Stimulated activated naive CD8-positive, alpha-beta T cell treated with anti-CD3 and anti-CD28 coated beads, Interleukin-15, amount 100 ng/mL, for 72 hours (primary cell): ENCODE results near the gene TBC1D25.

Experiments
- ATAC-seq: fragments of 150-1000 bp; cut with Tn5 transposase; 2 replicates; pipeline ENCODE4 v1.10.0; 2021; ENCODE audit warnings: mild to moderate bottlenecking, moderate library complexity
- DNase-seq, 2 donors: peaks; one replicate each; pipeline ENCODE4 v3.0.0; 2021 to 2022
- H3K27ac Mint-ChIP-seq, 2 donors: one replicate each; pipeline ENCODE4 v1.8.0; 2022; ENCODE audit warnings: mild to moderate bottlenecking in 2 of 2, mixed read lengths in 2 of 2, moderate library complexity in 2 of 2
- H3K27me3 Mint-ChIP-seq: one replicate; pipeline ENCODE4 v1.8.0; 2022; ENCODE audit warnings: mixed read lengths
- H3K4me1 Mint-ChIP-seq: one replicate; pipeline ENCODE4 v1.8.0; 2022; ENCODE audit warnings: mild to moderate bottlenecking, mixed read lengths
- H3K4me3 Mint-ChIP-seq, 2 donors: one replicate each; pipeline ENCODE4 v1.8.0; 2022; ENCODE audit warnings: mild to moderate bottlenecking in 2 of 2, mixed read lengths in 2 of 2, moderate library complexity in 1 of 2
- H3K9me3 Mint-ChIP-seq, 2 donors: one replicate each; pipeline ENCODE4 v1.8.0; 2022; ENCODE audit warnings: mixed read lengths in 2 of 2

TBC1D25 gene

GRCh38 chrX:48574270-48575266 lies 35.1 kb downstream of the TBC1D25 start, which contains the start of gene RBM3:
Gene RBM3, plus strand, starts transcription at chrX:48574484. Its CDS starts 697 bp downstream, at chrX:48575181.
- Mint-ChIP-seq H3K27ac (peak within 1 kb of the TSS; percentile 99 to 100), H3K27me3 (no peaks in the 10 kb centered on the region), H3K4me3 (peak within 1 kb of the TSS; percentile 90 to 97), H3K9me3 (no peaks in the 10 kb centered on the region), H3K4me1 (peaks cover 28% of the 10 kb centered on the region)
- ATAC-seq: peak; percentile 93
- peak; percentile 86 to 94 for DNase-seq

- H3K9me3 Mint-ChIP-seq: no peaks in the 10 kb centered on the region
- peak overlapping the region; percentile 89 to 100 for H3K27ac Mint-ChIP-seq
- peak overlapping the region; percentile 90 to 97 for H3K4me3 Mint-ChIP-seq
- H3K4me1 Mint-ChIP-seq: peaks cover 34% of the 10 kb centered on the region
- ATAC-seq: no peak
- H3K27me3 Mint-ChIP-seq: no peaks in the 10 kb centered on the region
- DNase-seq: no peak
Observed at GRCh38 chrX:48575642-48576041, 36.1 kb downstream of the TBC1D25 start.

GRCh38 chrX:48576108-48576507 lies 36.6 kb downstream of the TBC1D25 start:
- no peaks in the 10 kb centered on the region for H3K27me3 Mint-ChIP-seq
- DNase-seq (no peak), ATAC-seq (no peak)
- H3K4me1 Mint-ChIP-seq: peaks cover 34% of the 10 kb centered on the region
- peak overlapping the region; percentile 81 to 100 for H3K27ac Mint-ChIP-seq
- H3K9me3 Mint-ChIP-seq: no peaks in the 10 kb centered on the region
- H3K4me3 Mint-ChIP-seq: peak overlapping the region; percentile 90 to 97

- Mint-ChIP-seq H3K9me3 (no peaks in the 10 kb centered on the region), H3K27me3 (no peaks in the 10 kb centered on the region), H3K4me3 (no peak overlapping the region), H3K4me1 (peaks cover 31% of the 10 kb centered on the region), H3K27ac (peak overlapping the region; percentile 41 to 83)
- ATAC-seq: no peak
- DNase-seq: no peak
Observed at GRCh38 chrX:48578661-48579128, 39.2 kb downstream of the TBC1D25 start.

- Mint-ChIP-seq H3K9me3 (no peaks in the 10 kb centered on the region), H3K27ac (no peak overlapping the region), H3K27me3 (no peaks in the 10 kb centered on the region), H3K4me1 (peaks cover 27% of the 10 kb centered on the region), H3K4me3 (no peak overlapping the region)
- DNase-seq (no peak), ATAC-seq (no peak)
Observed at GRCh38 chrX:48579259-48579658, 39.7 kb downstream of the TBC1D25 start.

GRCh38 chrX:48580662-48581061 lies 41.1 kb downstream of the TBC1D25 start:
- ATAC-seq (no peak), DNase-seq (no peak)
- Mint-ChIP-seq H3K4me1 (peaks cover 24% of the 10 kb centered on the region), H3K9me3 (no peaks in the 10 kb centered on the region), H3K4me3 (no peak overlapping the region), H3K27me3 (no peaks in the 10 kb centered on the region), H3K27ac (peak overlapping the region in 1 of 2 donors; percentile 76)

GRCh38 chrX:48584698-48585097 lies 45.2 kb downstream of the TBC1D25 start:
- Mint-ChIP-seq H3K9me3 (no peaks in the 10 kb centered on the region), H3K27me3 (no peaks in the 10 kb centered on the region), H3K4me3 (no peak overlapping the region), H3K27ac (no peak overlapping the region), H3K4me1 (peaks cover 5% of the 10 kb centered on the region)
- DNase-seq (no peak), ATAC-seq (no peak)

GRCh38 chrX:48589482-48590162 lies 50.1 kb downstream of the TBC1D25 start:
- Mint-ChIP-seq H3K27ac (no peak overlapping the region), H3K9me3 (no peaks in the 10 kb centered on the region), H3K4me1 (no peaks in the 10 kb centered on the region), H3K27me3 (no peaks in the 10 kb centered on the region), H3K4me3 (no peak overlapping the region)
- DNase-seq (no peak), ATAC-seq (no peak)

- DNase-seq (no peak), ATAC-seq (no peak)
- no peaks in the 10 kb centered on the region for H3K9me3 Mint-ChIP-seq
- H3K27ac Mint-ChIP-seq: no peak overlapping the region
- H3K4me3 Mint-ChIP-seq: no peak overlapping the region
- H3K27me3 Mint-ChIP-seq: no peaks in the 10 kb centered on the region
- no peaks in the 10 kb centered on the region for H3K4me1 Mint-ChIP-seq
Observed at GRCh38 chrX:48590203-48591103, 50.9 kb downstream of the TBC1D25 start.

GRCh38 chrX:48591255-48591791 lies 51.8 kb downstream of the TBC1D25 start:
- H3K4me3 Mint-ChIP-seq: no peak overlapping the region
- no peaks in the 10 kb centered on the region for H3K27me3 Mint-ChIP-seq
- no peaks in the 10 kb centered on the region for H3K9me3 Mint-ChIP-seq
- DNase-seq: no peak
- no peaks in the 10 kb centered on the region for H3K4me1 Mint-ChIP-seq
- no peak overlapping the region for H3K27ac Mint-ChIP-seq
- ATAC-seq: no peak

GRCh38 chrX:48592971-48593370 lies 53.5 kb downstream of the TBC1D25 start:
- no peak for ATAC-seq
- no peaks in the 10 kb centered on the region for H3K27me3 Mint-ChIP-seq
- H3K9me3 Mint-ChIP-seq: no peaks in the 10 kb centered on the region
- H3K4me1 Mint-ChIP-seq: peaks cover 10% of the 10 kb centered on the region
- DNase-seq: no peak
- no peak overlapping the region for H3K27ac Mint-ChIP-seq
- no peak overlapping the region for H3K4me3 Mint-ChIP-seq

GRCh38 chrX:48595929-48596328 lies 56.4 kb downstream of the TBC1D25 start:
- DNase-seq: no peak
- no peak overlapping the region for H3K4me3 Mint-ChIP-seq
- no peaks in the 10 kb centered on the region for H3K27me3 Mint-ChIP-seq
- ATAC-seq: no peak
- no peak overlapping the region for H3K27ac Mint-ChIP-seq
- H3K4me1 Mint-ChIP-seq: peaks cover 19% of the 10 kb centered on the region
- no peaks in the 10 kb centered on the region for H3K9me3 Mint-ChIP-seq

- DNase-seq (peak; percentile 80 to 91), ATAC-seq (peak; percentile 92)
- Mint-ChIP-seq H3K27me3 (no peaks in the 10 kb centered on the region), H3K4me3 (peak within 1 kb of the TSS; percentile 93 to 98), H3K9me3 (no peaks in the 10 kb centered on the region), H3K27ac (peak within 1 kb of the TSS; percentile 98 to 99), H3K4me1 (peaks cover 19% of the 10 kb centered on the region)
Observed at GRCh38 chrX:48597353-48598264, 58.1 kb downstream of the TBC1D25 start, which contains the start of gene WDR13. Gene WDR13, plus strand, starts transcription at chrX:48597492. Its CDS starts 505 bp downstream, at chrX:48597997.

- DNase-seq: no peak
- H3K4me3 Mint-ChIP-seq: peak overlapping the region; percentile 93 to 98
Observed at GRCh38 chrX:48598614-48599013, 59.1 kb downstream of the TBC1D25 start.

More at GRCh38 chrX:48598614-48599013, 59.1 kb downstream of the TBC1D25 start:
- no peaks in the 10 kb centered on the region for H3K27me3 Mint-ChIP-seq
- peaks cover 19% of the 10 kb centered on the region for H3K4me1 Mint-ChIP-seq
- peak overlapping the region in 1 of 2 donors; percentile 99 for H3K27ac Mint-ChIP-seq
- H3K9me3 Mint-ChIP-seq: no peaks in the 10 kb centered on the region
- no peak for ATAC-seq
